Anterior cingulate cortex (tissue), 58 donors: ENCODE data around the gene SERGEF.
"Not testable (repeated sequence)": the region's sequence is repeated elsewhere in the genome, so short reads cannot be mapped to it uniquely, and the experiment has no call there.

Experiments
- DNase-seq, 58 donors: peaks; one replicate each; lab custom pipeline; 2025; lab: John Stamatoyannopoulos, UW

The SERGEF gene

GRCh38 chr11:17868398-17868797, 144.4 kb downstream of the SERGEF start:
- DNase-seq, result not testable (repeated sequence)

GRCh38 chr11:17867341-17867740, 145.5 kb downstream of the SERGEF start:
- no peak for DNase-seq

- DNase-seq, result no peak
Observed at GRCh38 chr11:17865765-17866428, 146.9 kb downstream of the SERGEF start.

GRCh38 chr11:17864478-17864941, 148.3 kb downstream of the SERGEF start:
- DNase-seq, result no peak

- no peak for DNase-seq
Observed at GRCh38 chr11:17861036-17861755, 151.7 kb downstream of the SERGEF start.

GRCh38 chr11:17859552-17859951, 153.3 kb downstream of the SERGEF start:
- DNase-seq, result no peak

GRCh38 chr11:17855531-17856290, 157.1 kb downstream of the SERGEF start:
- DNase-seq, result no peak

GRCh38 chr11:17853280-17853679, 159.6 kb downstream of the SERGEF start:
- no peak for DNase-seq

- DNase-seq, result no peak
Observed at GRCh38 chr11:17852246-17852645, 160.6 kb downstream of the SERGEF start.

- no peak for DNase-seq
Observed at GRCh38 chr11:17851697-17852096, 161.2 kb downstream of the SERGEF start.

GRCh38 chr11:17850336-17850735, 162.5 kb downstream of the SERGEF start:
- DNase-seq, result no peak

- no peak for DNase-seq
Observed at GRCh38 chr11:17848715-17849114, 164.1 kb downstream of the SERGEF start.

GRCh38 chr11:17846852-17847453, 165.9 kb downstream of the SERGEF start:
- peak in 5 of 58 donors; percentile 21 to 57 (median 25) for DNase-seq

- DNase-seq, result no peak
Observed at GRCh38 chr11:17845431-17845881, 167.4 kb downstream of the SERGEF start.

GRCh38 chr11:17840101-17840548, 172.7 kb downstream of the SERGEF start:
- DNase-seq, result peak in 6 of 58 donors; percentile 5 to 27 (median 16)

- peak in 12 of 58 donors; percentile 3 to 31 (median 12) for DNase-seq
Observed at GRCh38 chr11:17839450-17839849, 173.4 kb downstream of the SERGEF start.

- no peak for DNase-seq
Observed at GRCh38 chr11:17838102-17838501, 174.7 kb downstream of the SERGEF start.

GRCh38 chr11:17831883-17832282, 181.0 kb downstream of the SERGEF start:
- no peak for DNase-seq

- DNase-seq, result no peak
Observed at GRCh38 chr11:17831228-17831627, 181.6 kb downstream of the SERGEF start.

GRCh38 chr11:17828311-17828751, 184.5 kb downstream of the SERGEF start:
- peak in 33 of 58 donors; percentile 5 to 79 (median 41) for DNase-seq
